HPDE6-E6E7 (cell line): ENCODE results near the gene MYH4.

Source experiments
- DNase-seq: peaks from one replicate; pipeline ENCODE4 v3.0.0; 2011; ENCODE audit warnings: missing footprints; ENCODE audit errors: extremely low spot score

MYH4 gene

GRCh38 chr17:10421900-10422542 lies 47.3 kb downstream of the MYH4 start, which contains the start of gene MYH8:
Gene MYH8 (minus strand): TSS chr17:10421950. CDS start chr17:10420227, 1,723 bp downstream.
- DNase-seq, result no peak

- no peak for DNase-seq
These were observed 48.1 kb downstream of the MYH4 start for GRCh38 chr17:10421211-10421610.

- no peak for DNase-seq
These were observed 48.5 kb downstream of the MYH4 start for GRCh38 chr17:10420811-10421210.

- no peak for DNase-seq
These were observed 51.9 kb downstream of the MYH4 start for GRCh38 chr17:10417431-10417830.

GRCh38 chr17:10415161-10415560 lies 54.2 kb downstream of the MYH4 start:
- DNase-seq, result no peak

GRCh38 chr17:10403589-10403988 lies 65.8 kb downstream of the MYH4 start:
- no peak for DNase-seq

GRCh38 chr17:10398352-10398751 lies 71.0 kb downstream of the MYH4 start:
- no peak for DNase-seq

GRCh38 chr17:10396524-10397163 lies 72.7 kb downstream of the MYH4 start:
- DNase-seq, result no peak

GRCh38 chr17:10394201-10394887 lies 75.0 kb downstream of the MYH4 start:
- DNase-seq, result no peak
